Lower lobe of right lung (tissue), 2 donors: ENCODE data around the gene RAB3B. TPM values are rescaled to one million over a fixed set of nuclear protein-coding genes. Genes with fewer than 3 reads are reported as not detected.

ENCODE experiments used
- ATAC-seq, 2 donors: fragments of 200-7000 bp; cut with Tn5 transposase; one replicate each; pipeline ENCODE4 v1.9.1; 2020 to 2022; ENCODE audit warnings: mild to moderate bottlenecking in 2 of 2, moderate library complexity in 2 of 2
- DNase-seq: peaks from one replicate; pipeline ENCODE4 v3.0.0-alpha.2; 2020
- H3K27ac ChIP-seq: fragments of 200-600 bp; one replicate; pipeline ENCODE4 v1.8.0; 2022
- H3K27me3 ChIP-seq: fragments of 200-600 bp; one replicate; pipeline ENCODE4 v1.8.0; 2022; ENCODE audit warnings: low read depth
- H3K36me3 ChIP-seq: fragments of 200-600 bp; one replicate; pipeline ENCODE4 v1.8.0; 2022; ENCODE audit warnings: mild to moderate bottlenecking
- H3K4me1 ChIP-seq: fragments of 200-600 bp; one replicate; pipeline ENCODE4 v1.8.0; 2022
- H3K4me3 ChIP-seq: fragments of 200-600 bp; one replicate; pipeline ENCODE4 v1.8.0; 2022; ENCODE audit warnings: mild to moderate bottlenecking
- H3K9me3 ChIP-seq: fragments of 200-600 bp; one replicate; pipeline ENCODE4 v1.8.0; 2022
- intact Hi-C: fragments of 100-400 bp; cut with DNase I; formaldehyde crosslinking; loops from one replicate; pipeline ENCODE4 v1.11.0; 2022
- total RNA-seq: library from RNA; stranded (reverse); fragmentation: NEBNext Ultra II Directional; extraction: Animal tissue kit (Norgen Biotek cat#: 25700); gene quantifications from one replicate; pipeline ENCODE4 v1.2.1, GENCODE V29; 2021
- TF ChIP-seq, protein P1 (sequence below): fragments of 200-600 bp; IDR thresholded peaks from one replicate; pipeline ENCODE4 v1.8.0; 2022; ENCODE audit warnings: antibody characterized with exemption, mild to moderate bottlenecking
- donor health status: DM: no; HTN: yes; CAD: no; lungs with severe emphysema.

RAB3B gene
- total RNA-seq, 1 donor from 2014 or later, result 0.06 TPM

GRCh38 chr1:51859333-51859732 is 131.2 kb downstream of the RAB3B start:
- no peak overlapping the region for H3K4me3 ChIP-seq
- TF ChIP-seq, protein P1, sequence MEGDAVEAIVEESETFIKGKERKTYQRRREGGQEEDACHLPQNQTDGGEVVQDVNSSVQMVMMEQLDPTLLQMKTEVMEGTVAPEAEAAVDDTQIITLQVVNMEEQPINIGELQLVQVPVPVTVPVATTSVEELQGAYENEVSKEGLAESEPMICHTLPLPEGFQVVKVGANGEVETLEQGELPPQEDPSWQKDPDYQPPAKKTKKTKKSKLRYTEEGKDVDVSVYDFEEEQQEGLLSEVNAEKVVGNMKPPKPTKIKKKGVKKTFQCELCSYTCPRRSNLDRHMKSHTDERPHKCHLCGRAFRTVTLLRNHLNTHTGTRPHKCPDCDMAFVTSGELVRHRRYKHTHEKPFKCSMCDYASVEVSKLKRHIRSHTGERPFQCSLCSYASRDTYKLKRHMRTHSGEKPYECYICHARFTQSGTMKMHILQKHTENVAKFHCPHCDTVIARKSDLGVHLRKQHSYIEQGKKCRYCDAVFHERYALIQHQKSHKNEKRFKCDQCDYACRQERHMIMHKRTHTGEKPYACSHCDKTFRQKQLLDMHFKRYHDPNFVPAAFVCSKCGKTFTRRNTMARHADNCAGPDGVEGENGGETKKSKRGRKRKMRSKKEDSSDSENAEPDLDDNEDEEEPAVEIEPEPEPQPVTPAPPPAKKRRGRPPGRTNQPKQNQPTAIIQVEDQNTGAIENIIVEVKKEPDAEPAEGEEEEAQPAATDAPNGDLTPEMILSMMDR, result no peak
- H3K27me3 ChIP-seq, result no peaks in the 10 kb centered on the region
- peaks cover 18% of the 10 kb centered on the region for H3K36me3 ChIP-seq
- ATAC-seq (no peak), DNase-seq (no peak)
- H3K9me3 ChIP-seq, result no peaks in the 10 kb centered on the region
- H3K27ac ChIP-seq, result no peak overlapping the region
- no peaks in the 10 kb centered on the region for H3K4me1 ChIP-seq
- intact Hi-C loops, result no loop called here

DNA sequence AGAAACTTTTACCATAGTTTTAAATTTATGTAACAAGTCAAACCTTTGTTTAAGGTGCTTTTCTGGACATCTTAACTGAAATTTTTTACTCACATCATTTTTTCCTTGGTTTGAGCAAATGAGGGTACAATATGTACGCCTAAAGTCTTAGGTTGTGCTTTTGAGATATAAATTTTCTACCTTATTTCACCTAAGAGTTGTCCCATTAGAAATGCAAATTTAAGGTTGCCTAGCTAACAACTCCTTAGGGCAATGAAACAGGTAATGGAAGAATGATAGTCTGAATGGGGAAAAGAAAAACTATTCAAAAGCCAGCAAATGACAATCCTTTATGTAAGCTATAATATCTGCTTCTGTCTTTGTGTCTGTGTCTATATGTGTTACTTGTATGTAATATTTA is 131.6 kb downstream of the RAB3B start:
- ATAC-seq, result no peak
- Histone ChIP-seq H3K9me3 (no peaks in the 10 kb centered on the region), H3K27ac (no peak overlapping the region), H3K4me1 (no peaks in the 10 kb centered on the region), H3K4me3 (no peak overlapping the region), H3K36me3 (peaks cover 14% of the 10 kb centered on the region), H3K27me3 (no peaks in the 10 kb centered on the region)
- TF ChIP-seq, protein P1, result no peak
- intact Hi-C loops, result no loop called here
- no peak for DNase-seq

Other genes with a start within 250 kb of the RAB3B start
- gene NRDC, start 112.0 kb downstream of the RAB3B start, total RNA-seq, result 115 TPM
- 8.6 TPM for gene KTI12, start 43.1 kb upstream of the RAB3B start, total RNA-seq
- gene TXNDC12, start 64.5 kb upstream of the RAB3B start, total RNA-seq, result 55.5 TPM
- gene BTF3L4, start 65.6 kb upstream of the RAB3B start, total RNA-seq, result 33.8 TPM
- gene ZFYVE9, start 151.4 kb upstream of the RAB3B start, total RNA-seq, result 18.7 TPM